K562 (cell line): ENCODE results near the gene ERFL. TPM values are rescaled to one million over a fixed set of nuclear protein-coding genes. Genes with fewer than 3 reads are reported as not detected.
A peak's percentile ranks its signal among the peaks of the same experiment; 100 is the strongest.

ENCODE experiments used
- ADNP ChIP-seq: fragments of 200-800 bp; sonication (Bioruptor generic); IDR thresholded peaks from 2 replicates; pipeline ENCODE4 v1.6.1; 2016; ENCODE audit warnings: missing genetic modification characterization, missing compliant biosample characterization
- ATF7 ChIP-seq: fragments of 450-650 bp; IDR thresholded peaks from 2 replicates; pipeline ENCODE4 v1.7.1; 2014; ENCODE audit warnings: mild to moderate bottlenecking, moderate library complexity
- C11orf30 ChIP-seq: fragments of 450-650 bp; IDR thresholded peaks from 2 replicates; pipeline ENCODE4 v1.6.1; 2016; ENCODE audit warnings: low read depth, mild to moderate bottlenecking
- CHD2 ChIP-seq: IDR thresholded peaks from 2 replicates; pipeline ENCODE4 v1.6.1; 2011; ENCODE audit warnings: low read depth, low read length
- CTBP1 ChIP-seq: fragments of 450-650 bp; IDR thresholded peaks from 2 replicates; pipeline ENCODE4 v1.6.1; 2016; ENCODE audit warnings: borderline replicate concordance
- HBP1 ChIP-seq: fragments of 450-650 bp; formaldehyde crosslinking; IDR thresholded peaks from 2 replicates; pipeline ENCODE4 v1.4.0; 2022; ENCODE audit warnings: missing genetic modification characterization
- KDM5B ChIP-seq: fragments of 200-600 bp; sonication (generic); IDR thresholded peaks from 2 replicates; pipeline ENCODE4 v1.6.1; 2012; ENCODE audit warnings: low read depth, mild to moderate bottlenecking, moderate library complexity, low read length, control low read depth, inconsistent platforms; ENCODE audit not compliant: insufficient replicate concordance
- MAX ChIP-seq: sonication (generic); formaldehyde crosslinking; IDR thresholded peaks from 2 replicates; pipeline ENCODE4 v1.9.0; 2022; ENCODE audit warnings: mild to moderate bottlenecking, missing genetic modification reagents
- MTA3 ChIP-seq: fragments of 450-650 bp; formaldehyde crosslinking; IDR thresholded peaks from 2 replicates; pipeline ENCODE4 v1.6.1; 2017; ENCODE audit warnings: mild to moderate bottlenecking, borderline replicate concordance
- POLR2AphosphoS5 ChIP-seq: IDR thresholded peaks from 2 replicates; pipeline ENCODE4 v1.6.1; 2011; ENCODE audit warnings: mild to moderate bottlenecking, low read depth, low read length, moderate library complexity; ENCODE audit not compliant: control insufficient read depth, insufficient read depth
- RCOR1 ChIP-seq, 2 experiments: IDR thresholded peaks; 2 replicates each; pipeline ENCODE4 v1.6.1; 2012; ENCODE audit warnings: low read depth in 2 of 2, low read length in 2 of 2, borderline replicate concordance in 1 of 2, improper control_type of control experiment in 1 of 2
- RFX5 ChIP-seq: IDR thresholded peaks from 2 replicates; pipeline ENCODE4 v1.6.1; 2011; ENCODE audit warnings: low read depth, mild to moderate bottlenecking, improper control_type of control experiment, low read length
- SMC3 ChIP-seq: conservative IDR thresholded peaks from 2 replicates; pipeline ENCODE4 v1.6.1; 2011; ENCODE audit warnings: low read depth, low read length, improper control_type of control experiment; ENCODE audit not compliant: insufficient read depth
- TEAD2 ChIP-seq: fragments of 450-650 bp; IDR thresholded peaks from 2 replicates; pipeline ENCODE4 v1.6.1; 2016; ENCODE audit warnings: missing genetic modification characterization, control low read depth, missing compliant biosample characterization
- THRB ChIP-seq: fragments of 450-650 bp; formaldehyde crosslinking; conservative IDR thresholded peaks from 2 replicates; pipeline ENCODE4 v1.4.0; 2022; ENCODE audit warnings: mild to moderate bottlenecking, missing genetic modification characterization
- TSC22D4 ChIP-seq: fragments of 450-650 bp; IDR thresholded peaks from 2 replicates; pipeline ENCODE4 v1.6.1; 2016; ENCODE audit warnings: missing genetic modification characterization, missing biosample characterization, control low read depth
- WHSC1 ChIP-seq: IDR thresholded peaks from one replicate; pipeline ENCODE4 v1.6.1; 2012; ENCODE audit warnings: low read length, control low read depth, inconsistent platforms
- ZKSCAN1 ChIP-seq: fragments of 150-350 bp; IDR thresholded peaks from 2 replicates; pipeline ENCODE4 v1.6.1; 2016; ENCODE audit warnings: low read depth, low read length
- ZNF121 ChIP-seq: sonication (generic); formaldehyde crosslinking; conservative IDR thresholded peaks from 2 replicates; pipeline ENCODE4 v1.8.0; 2022; ENCODE audit warnings: missing genetic modification reagents
- ZNF445 ChIP-seq: fragments of 250-450 bp; sonication (Bioruptor Pico); IDR thresholded peaks from 2 replicates; pipeline ENCODE4 v1.4.0; 2020; ENCODE audit warnings: low read depth, mild to moderate bottlenecking, moderate library complexity
- ZNF766 ChIP-seq: fragments of 200-800 bp; sonication (Bioruptor generic); conservative IDR thresholded peaks from 2 replicates; pipeline ENCODE4 v1.6.1; 2016; ENCODE audit warnings: missing genetic modification characterization, missing compliant biosample characterization
- polyA plus RNA-seq, 8 experiments: library from polyadenylated mRNA; depleted of rRNA in 4 of 8; stranded (reverse) in 5 of 8; unstranded in 3 of 8; fragments of >200 nt; fragmentation: Nextera tagmentation in 2 of 8; fragmentation: Illumina TruSeq in 1 of 8; extraction: Ambion mirVana in 2 of 8; extraction: Trizol in 1 of 8; gene quantifications; 2 replicates each; pipeline versions ENCODE4 v1.2.1 to v1.2.3, GENCODE V29; 2011 to 2014; ENCODE audit warnings: inconsistent platforms in 1 of 8, missing spikeins in 1 of 8
- total RNA-seq, 7 experiments: library from RNA; depleted of rRNA in 6 of 7; stranded (reverse); fragments of >200 nt in 6 of 7; fragmentation: Illumina TruSeq in 2 of 7; extraction: Trizol in 2 of 7; gene quantifications; 2 replicates each; pipeline versions ENCODE4 v1.2.1 to v1.2.3, GENCODE V29; 2011 to 2021; ENCODE audit warnings: low replicate concordance in 1 of 7

The ERFL gene
- total and polyA plus RNA-seq, 9 of the 15 experiments (the other 6 are each of a cell fraction or from before 2014, with no cell fraction given) = 0.07 to 0.75 (median 0.32) TPM; not detected in 4

GRCh38 chr19:41951686-41952172, 23.5 kb upstream of the ERFL start (continued):
- no peak for TF ChIP-seq KDM5B
- 0 out of 2 replicates have a peak, but pooled peaks have one; percentile 68 for TF ChIP-seq CTBP1
- TF ChIP-seq POLR2AphosphoS5 = no peak
- TF ChIP-seq ZNF766 (CRISPR knock-in tag) = no peak
- TF ChIP-seq HBP1 (CRISPR knock-in tag) = peak; percentile 76; the same call in 1 of the 2 replicates
- no peak for TF ChIP-seq C11orf30
- TF ChIP-seq MAX (CRISPR knock-in tag) = no peak
- no peak for TF ChIP-seq WHSC1
- TF ChIP-seq THRB (CRISPR knock-in tag) = peak; percentile 84; the same call in 1 of the 2 replicates
- no peak for TF ChIP-seq TEAD2 (tag)
- TF ChIP-seq MTA3 = peak; percentile 41; the same call in 1 of the 2 replicates
- no peak for TF ChIP-seq CHD2
- TF ChIP-seq SMC3 = peak; percentile 85
- 0 out of 2 replicates have a peak, but pooled peaks have one; percentile 18 for TF ChIP-seq ZKSCAN1
- TF ChIP-seq ATF7 = 0 out of 2 replicates have a peak, but pooled peaks have one; percentile 24
- TF ChIP-seq RFX5 = no peak
- TF ChIP-seq RCOR1 (IDR thresholded peaks at IDR 0.05; ENCODE audit: borderline replicate concordance in 1 of 2, low read depth in 2 of 2, low read length in 2 of 2) = peak in 1 of 2 experiments; percentile 59; a peak in 1 of 4 replicates
- TF ChIP-seq ADNP (tag) = no peak
- TF ChIP-seq ZNF121 (CRISPR knock-in tag) = no peak
- no peak for TF ChIP-seq ZNF445 (CRISPR knock-in tag)
- TF ChIP-seq TSC22D4 (tag) = no peak
